HG03025 (cell line): ENCODE measurements around the gene DST.
"Not testable (repeated sequence)": the region's sequence is repeated elsewhere in the genome, so short reads cannot be mapped to it uniquely, and the experiment has no call there.

Experiments used
- ATAC-seq: cut with Tn5 transposase; IDR thresholded peaks from one replicate; pipeline ENCODE4 v1.9.1; 2021; ENCODE audit warnings: mild to moderate bottlenecking, moderate library complexity; ENCODE audit not compliant: unreplicated experiment, low FRiP score

DST gene

GRCh38 chr6:56521976-56522375, 120.7 kb downstream of the DST start:
- ATAC-seq, result no peak

GRCh38 chr6:56521454-56521853, 121.2 kb downstream of the DST start:
- ATAC-seq, result no peak

GRCh38 chr6:56520218-56520617, 122.5 kb downstream of the DST start:
- no peak for ATAC-seq

DNA sequence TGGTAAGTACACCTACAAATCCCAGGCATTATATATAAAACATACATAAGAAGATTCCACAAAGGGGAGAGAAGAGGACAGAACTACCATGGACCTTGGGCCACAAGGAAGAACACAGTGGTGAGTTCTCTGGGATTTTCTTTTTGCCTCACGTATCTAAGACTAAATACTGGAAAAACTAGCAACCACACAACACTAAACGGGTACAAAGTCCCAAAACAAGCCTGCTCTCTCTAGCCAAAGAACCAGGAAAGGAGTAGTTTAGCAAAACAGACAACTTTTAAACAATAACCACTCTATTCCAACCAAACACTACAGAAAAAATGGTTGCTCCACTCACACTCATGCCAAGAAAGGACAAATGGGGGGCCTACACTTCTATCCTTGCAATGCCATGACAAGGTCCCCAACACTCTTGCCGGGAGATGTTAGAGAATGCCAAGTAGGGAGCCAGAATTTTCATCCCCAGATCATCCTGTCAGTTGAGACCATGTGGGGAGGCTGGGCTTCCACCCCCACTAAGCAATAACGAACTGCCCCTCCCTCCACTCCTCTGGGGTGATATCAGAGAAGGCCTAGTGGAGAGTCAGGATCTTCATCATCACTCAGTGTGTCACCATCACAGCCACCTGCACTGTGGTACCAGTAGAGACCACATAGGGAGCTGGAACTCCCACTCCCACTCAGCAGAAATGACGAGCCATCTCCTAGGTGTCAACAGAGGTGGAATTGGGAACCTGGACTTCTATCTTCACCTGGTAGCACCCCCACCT, 123.5 kb downstream of the DST start:
- ATAC-seq, result no peak

DNA sequence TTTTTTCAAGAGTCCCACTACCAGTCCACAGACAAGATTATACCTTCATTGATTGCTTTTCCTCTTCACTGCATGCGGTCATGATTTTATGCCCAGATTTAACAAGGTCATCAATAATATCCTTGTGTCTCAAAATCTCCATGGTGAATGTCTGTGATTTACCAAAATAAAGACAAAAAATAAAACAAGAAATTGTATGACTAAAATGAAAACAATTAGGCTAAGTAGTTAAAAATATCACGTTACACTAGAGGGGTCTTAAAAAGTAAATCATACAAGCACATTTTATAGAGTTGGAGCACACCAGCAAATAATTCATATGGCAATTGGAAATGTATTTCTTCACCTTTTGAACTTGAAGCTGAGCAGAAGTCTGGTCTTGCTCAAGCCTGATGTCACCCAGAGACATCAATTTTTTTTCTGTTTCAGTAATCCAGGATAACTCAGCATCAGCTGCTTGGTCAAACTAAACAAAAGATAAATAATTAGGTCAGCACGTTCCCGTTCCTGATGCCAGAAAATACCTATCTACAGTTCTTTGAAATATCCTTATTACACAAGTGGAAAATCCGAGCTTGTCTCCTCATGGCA, 125.4 kb downstream of the DST start:
- ATAC-seq, result no peak

DNA sequence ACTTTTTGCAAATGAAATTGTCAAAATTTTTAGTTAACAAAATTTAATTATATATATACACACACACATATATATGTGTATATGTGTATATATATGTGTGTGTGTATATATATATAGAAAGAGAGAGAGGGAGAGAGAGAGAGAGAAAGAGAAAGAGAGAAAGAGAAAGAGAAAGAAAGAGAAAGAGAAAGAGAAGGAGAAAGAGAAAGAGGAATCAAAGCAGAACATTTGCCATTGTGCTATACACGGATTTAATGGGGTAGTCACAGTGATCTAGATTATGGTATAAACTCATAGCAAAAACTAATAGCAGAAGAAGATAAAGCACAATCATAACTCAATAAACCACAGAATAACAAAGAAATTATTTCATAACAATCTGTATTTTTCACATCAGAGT, 126.7 kb downstream of the DST start:
- ATAC-seq, result no peak

DNA sequence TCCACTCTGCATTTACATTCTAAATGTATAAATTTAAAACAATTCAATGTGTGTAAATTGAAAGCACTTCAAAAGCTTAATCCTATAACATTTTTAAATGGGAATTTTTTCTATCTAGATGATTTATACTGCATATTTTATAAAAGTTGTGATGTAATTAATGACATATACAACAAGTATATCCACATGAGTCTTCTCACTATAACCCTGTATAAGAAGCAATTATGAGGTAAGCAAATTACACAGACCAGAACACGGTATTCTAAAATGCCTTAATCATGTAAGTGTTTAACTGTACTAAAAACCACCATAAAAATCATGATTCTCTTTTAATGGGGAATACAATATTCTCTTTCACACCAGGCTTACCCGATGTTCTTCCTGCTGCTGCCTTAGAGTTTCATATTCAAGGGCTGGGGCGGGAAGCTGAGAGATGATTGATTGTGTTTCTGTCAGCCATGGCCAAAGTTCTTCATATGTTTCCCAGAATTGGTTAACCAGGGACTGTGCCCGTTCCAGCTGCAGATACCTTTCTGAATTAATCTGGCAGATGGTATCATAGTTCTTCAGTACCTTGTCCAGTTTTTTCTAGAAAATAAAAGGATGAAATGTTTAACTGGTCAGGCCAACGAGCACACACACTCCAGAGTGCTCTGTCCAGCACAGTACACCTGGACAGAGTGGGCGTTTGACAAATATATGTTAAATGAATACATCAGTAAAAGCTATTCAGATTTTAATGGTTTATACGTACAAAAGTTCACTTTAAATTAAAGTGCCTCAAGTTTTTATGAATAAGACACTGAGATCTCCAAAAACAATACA, 127.4 kb downstream of the DST start:
- no peak for ATAC-seq

GRCh38 chr6:56514395-56514794, 128.3 kb downstream of the DST start:
- ATAC-seq, result no peak

GRCh38 chr6:56513631-56514030, 129.1 kb downstream of the DST start:
- no peak for ATAC-seq

DNA sequence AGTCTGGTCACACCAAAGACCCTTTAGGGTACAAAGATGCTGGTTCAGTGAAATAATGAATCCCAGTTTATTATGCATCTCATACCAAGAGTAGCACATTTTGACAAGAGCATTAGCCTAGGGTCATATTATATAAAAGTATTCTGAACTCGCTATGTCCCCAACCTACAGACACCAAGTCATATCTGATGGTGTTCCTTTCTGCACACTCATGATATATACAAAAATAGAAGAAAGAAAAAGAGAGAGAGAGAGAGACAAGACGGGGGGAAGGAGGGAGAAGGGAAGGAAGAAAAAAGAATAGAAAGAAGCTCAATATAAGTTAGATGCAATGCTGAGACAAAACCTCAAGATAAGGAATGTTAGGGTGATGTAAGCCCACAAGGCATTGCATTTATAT, 131.1 kb downstream of the DST start:
- ATAC-seq, result no peak

- no peak for ATAC-seq
These were observed 131.6 kb downstream of the DST start for GRCh38 chr6:56510984-56511531.

DNA sequence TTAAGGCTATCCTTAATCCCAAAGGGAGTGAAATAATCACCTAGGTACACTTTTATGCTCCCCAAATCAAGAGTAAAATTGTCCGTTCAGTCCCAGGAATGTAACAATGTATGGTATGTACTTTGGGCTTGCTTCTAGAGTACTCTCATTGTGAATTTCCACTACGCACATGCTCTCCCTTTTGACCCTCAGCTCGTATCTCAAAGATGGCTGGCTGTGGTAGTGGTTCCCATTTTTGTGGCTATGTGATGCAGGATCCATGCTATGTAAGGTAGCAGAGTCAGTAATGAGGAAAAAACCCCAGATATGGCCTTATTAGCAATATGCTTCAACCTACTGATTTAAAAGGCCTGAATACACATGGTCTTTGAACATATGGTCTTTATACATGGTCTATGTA, 133.7 kb downstream of the DST start:
- no peak for ATAC-seq

- no peak for ATAC-seq
These were observed 135.2 kb downstream of the DST start for GRCh38 chr6:56507517-56507916.

DNA sequence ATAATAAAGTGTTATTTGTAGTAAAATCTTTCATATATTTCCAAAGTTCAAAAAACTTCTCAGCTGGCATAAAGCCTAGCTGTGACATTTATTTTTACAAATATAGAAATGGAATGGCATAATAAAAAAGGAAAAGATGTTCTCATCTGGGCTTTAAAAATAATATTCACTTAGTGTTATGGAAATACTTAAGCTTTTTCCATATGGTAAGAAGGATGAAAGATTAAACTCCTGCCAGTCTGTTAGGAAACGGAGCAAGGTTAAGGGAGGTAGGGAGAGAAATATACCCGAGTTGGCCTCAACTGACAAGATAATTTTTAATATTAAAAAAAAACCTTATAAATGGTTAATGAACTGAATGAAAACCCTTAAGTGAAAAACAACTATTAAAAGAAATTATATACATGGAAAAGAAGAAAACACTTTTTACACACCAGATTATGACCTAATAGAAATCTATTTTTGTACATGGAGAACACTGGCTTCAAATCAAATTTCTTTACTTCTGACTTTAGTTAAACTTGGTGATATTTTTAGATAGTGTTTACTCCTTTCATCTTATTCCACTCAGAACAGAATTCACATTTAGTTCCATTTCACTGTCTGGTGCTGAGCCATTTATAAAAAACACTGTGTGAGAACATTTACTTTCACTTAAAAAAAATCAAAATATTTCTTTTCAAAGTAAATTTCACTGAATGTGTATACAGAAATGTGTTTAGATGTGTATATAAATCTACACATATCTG, 137.0 kb downstream of the DST start:
- ATAC-seq, result no peak

GRCh38 chr6:56501993-56502392, 140.7 kb downstream of the DST start:
- ATAC-seq, result no peak

DNA sequence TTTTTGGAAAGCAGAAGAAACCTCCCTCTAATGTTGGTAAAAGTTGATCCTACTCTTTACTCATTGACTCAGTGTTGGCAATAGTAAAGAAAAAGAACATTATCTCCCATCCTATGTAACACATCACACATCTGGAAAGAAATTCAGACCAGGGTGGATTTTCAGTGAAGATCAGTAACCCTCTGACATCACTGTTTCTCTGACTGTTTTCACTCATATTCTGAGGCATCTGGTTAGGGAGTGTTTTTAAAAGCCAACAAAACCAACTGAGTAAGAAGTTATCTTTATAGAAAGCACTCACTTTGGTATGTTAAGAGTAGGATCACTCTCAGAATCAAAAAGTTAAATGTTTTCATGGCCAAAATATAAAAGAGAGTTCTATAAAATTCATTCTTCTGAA, 143.6 kb downstream of the DST start:
- ATAC-seq, result no peak

DNA sequence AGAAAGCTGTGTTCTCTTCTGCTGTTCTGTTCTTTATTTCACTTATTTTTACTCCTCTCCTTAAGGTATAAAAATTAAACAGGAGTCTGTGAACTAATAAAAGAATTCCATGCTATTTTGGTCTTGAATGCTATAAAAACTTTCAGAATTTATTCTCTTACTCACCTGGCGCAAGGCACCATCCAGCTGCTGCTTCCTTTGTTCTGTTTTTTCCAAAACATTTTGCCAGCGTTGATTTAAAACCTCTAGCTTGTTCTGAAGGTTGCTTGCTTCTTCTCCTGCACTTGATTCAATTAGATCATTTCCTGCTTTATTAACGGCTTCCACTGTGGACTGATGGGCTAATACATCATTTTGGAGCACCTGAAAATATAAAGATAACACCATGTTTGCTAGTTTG, 145.0 kb downstream of the DST start:
- no peak for ATAC-seq

DNA sequence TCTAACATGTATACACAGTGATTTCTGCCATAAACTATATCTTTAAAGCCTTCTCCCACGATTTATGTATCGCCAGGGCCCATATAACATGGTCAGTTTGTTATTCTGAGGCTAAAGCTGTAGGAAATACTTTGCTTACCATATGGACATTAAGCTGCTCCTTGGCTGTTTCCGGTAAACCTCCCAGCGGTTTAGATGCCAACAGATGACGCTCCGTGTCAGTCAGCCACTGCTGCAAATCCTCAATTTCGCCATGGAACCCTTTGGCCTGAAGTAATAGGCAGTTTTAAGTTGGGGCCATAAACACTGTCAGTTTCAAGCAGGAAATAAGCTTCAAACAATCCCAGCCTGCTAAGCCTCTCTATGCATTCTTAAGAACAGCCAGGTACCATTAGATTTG, 145.4 kb downstream of the DST start:
- ATAC-seq, result no peak

DNA sequence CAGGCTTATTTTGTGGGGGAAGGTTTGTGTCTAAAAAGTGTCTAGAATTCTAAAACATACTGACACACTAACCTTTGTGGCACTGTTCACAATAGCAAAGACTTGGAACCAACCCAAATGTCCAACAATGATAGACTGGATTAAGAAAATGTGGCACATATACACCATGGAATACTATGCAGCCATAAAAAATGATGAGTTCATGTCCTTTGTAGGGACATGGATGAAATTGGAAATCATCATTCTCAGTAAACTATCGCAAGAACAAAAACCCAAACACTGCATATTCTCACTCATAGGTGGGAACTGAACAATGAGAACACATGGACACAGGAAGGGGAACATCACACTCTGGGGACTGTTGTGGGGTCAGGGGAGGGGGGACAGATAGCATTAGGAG, 146.0 kb downstream of the DST start:
- not testable (repeated sequence) for ATAC-seq

DNA sequence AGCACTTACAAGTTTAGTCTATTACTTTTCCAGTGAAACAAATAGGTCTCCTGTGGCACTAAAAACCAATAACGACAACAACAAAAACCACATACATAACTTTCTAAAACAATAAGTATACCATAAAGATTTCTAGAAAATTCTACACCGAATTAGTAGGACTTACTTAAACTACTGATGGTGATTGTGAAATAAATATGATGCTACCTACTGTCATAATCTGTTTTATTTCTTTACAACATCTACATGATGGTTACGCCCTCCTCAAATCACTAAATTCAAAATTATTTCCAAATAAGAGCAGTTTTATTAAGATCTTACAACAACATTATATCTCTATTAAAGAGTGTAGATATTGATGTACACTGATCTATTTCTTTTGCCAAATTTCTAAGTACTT, 147.0 kb downstream of the DST start:
- ATAC-seq, result no peak
